ENCODE results near the gene HECTD4. TPM values are rescaled to one million over a fixed set of nuclear protein-coding genes. Genes with fewer than 3 reads are reported as not detected.

HECTD4 gene
- total RNA-seq, 2 donors from 2014 or later = 23.3 to 45.2 TPM

DNA sequence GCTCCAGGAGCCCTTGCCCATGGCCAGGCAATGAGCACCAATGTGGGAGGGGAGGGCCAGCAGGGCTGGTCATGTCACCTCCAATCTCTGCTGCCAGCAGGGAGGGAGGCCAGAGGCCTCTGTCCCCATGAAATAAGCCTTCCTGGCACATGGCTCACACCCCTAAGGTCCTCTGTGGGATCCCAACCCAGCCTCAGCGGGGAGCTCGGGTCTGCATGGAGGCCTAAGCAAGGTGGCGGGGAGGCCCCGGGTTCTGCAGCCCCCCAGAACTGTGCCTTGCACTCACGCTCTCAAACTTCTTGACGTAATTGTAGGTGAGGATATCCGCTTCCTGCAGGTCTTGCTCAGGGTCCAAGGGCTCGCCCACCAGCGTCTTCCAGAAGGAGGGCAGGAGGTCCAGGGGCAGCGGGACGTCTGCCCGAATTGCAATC, 215.2 kb downstream of the HECTD4 start:
- no peak for TF ChIP-seq POLR2A (IDR thresholded peaks at IDR 0.05)
- no peak for TF ChIP-seq CTCF (IDR thresholded peaks at IDR 0.05)
- no peaks in the 10 kb centered on the region for H3K9me3 ChIP-seq
- no peak overlapping the region for H3K4me3 ChIP-seq
- no peak overlapping the region for H3K27ac ChIP-seq
- H3K27me3 ChIP-seq = no peaks in the 10 kb centered on the region
- WGBS, 2 donors = 98 to 100% methylated on average over 5 to 12 of the region's 12 CpGs
- H3K36me3 ChIP-seq (replicated peaks in 1 of 2; ENCODE audit: insufficient read depth in 1 of 2, low read depth in 2 of 2) = peaks cover 0 to 1% of the 10 kb centered on the region in 2 donors
- DNase-seq (no peak), ATAC-seq (no peak)
- intact Hi-C loops (cut with DNase I) = no loop called here
- H3K4me1 ChIP-seq = no peaks in the 10 kb centered on the region

- 95 to 100% methylated on average over 2 to 25 of the region's 26 CpGs for WGBS, 2 donors
- TF ChIP-seq POLR2A (IDR thresholded peaks at IDR 0.05) (no peak), CTCF (IDR thresholded peaks at IDR 0.05) (no peak)
- Histone ChIP-seq H3K9me3 (no peaks in the 10 kb centered on the region), H3K4me1 (no peaks in the 10 kb centered on the region), H3K27ac (no peak overlapping the region), H3K27me3 (no peaks in the 10 kb centered on the region), H3K4me3 (no peak overlapping the region), H3K36me3 (replicated peaks in 1 of 2; ENCODE audit: insufficient read depth in 1 of 2, low read depth in 2 of 2) (no peaks in the 10 kb centered on the region)
- ATAC-seq (no peak), DNase-seq (no peak)
- intact Hi-C loops (cut with DNase I) = no loop called here
These were observed 215.9 kb downstream of the HECTD4 start for GRCh38 chr12:112166051-112167015.

GRCh38 chr12:112165624-112166023, 216.6 kb downstream of the HECTD4 start:
- Histone ChIP-seq H3K27ac (no peak overlapping the region), H3K4me1 (no peaks in the 10 kb centered on the region), H3K4me3 (no peak overlapping the region), H3K9me3 (no peaks in the 10 kb centered on the region), H3K36me3 (replicated peaks in 1 of 2; ENCODE audit: insufficient read depth in 1 of 2, low read depth in 2 of 2) (no peaks in the 10 kb centered on the region), H3K27me3 (no peaks in the 10 kb centered on the region)
- 94 to 96% methylated on average over 12 to 13 of the region's 13 CpGs for WGBS, 2 donors
- ATAC-seq = no peak
- intact Hi-C loops (cut with DNase I) = no loop called here
- TF ChIP-seq POLR2A (IDR thresholded peaks at IDR 0.05) = no peak
- DNase-seq = no peak

DNA sequence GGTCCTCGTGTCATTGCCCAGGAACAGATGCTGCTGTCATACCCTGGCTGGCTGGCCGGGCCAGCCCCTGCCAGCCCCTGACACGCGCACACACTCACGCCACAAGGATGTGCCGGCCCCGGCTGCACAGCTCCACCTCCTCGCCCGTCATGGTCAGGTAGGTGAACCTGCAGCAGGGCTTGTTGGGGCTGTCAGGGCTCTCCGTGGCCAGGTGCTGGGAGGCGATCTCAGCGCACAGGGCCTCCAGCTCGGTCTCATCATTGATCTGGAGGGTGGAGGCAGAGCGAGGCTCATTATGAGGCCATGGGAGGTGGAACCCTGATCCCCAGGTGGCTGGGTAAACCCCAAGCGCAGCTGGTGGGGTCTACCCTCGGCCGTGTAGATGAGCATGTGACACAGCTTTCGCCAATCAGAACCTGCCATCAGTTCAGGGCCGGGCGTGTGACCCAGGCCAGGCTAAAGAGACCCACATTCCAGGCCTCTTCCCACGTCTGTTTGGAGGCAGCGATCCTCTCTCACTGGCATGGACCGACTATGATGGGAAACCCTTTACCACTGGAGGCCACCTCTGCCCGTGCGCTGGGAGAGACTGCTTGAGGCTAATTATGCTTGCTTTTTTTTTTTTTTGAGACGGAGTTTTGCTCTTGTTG, 218.1 kb downstream of the HECTD4 start:
- WGBS, 2 donors = 94 to 96% methylated on average over 14 to 25 of the region's 26 CpGs

More for the DNA sequence above, 218.1 kb downstream of the HECTD4 start:
- no peak overlapping the region for H3K27ac ChIP-seq
- H3K4me3 ChIP-seq = no peak overlapping the region
- no peaks in the 10 kb centered on the region for H3K27me3 ChIP-seq
- TF ChIP-seq POLR2A (IDR thresholded peaks at IDR 0.05) (no peak), CTCF (IDR thresholded peaks at IDR 0.05) (no peak)
- ATAC-seq (no peak), DNase-seq (no peak)
- H3K4me1 ChIP-seq = no peaks in the 10 kb centered on the region
- no peaks in the 10 kb centered on the region for H3K9me3 ChIP-seq
- H3K36me3 ChIP-seq (replicated peaks in 1 of 2; ENCODE audit: insufficient read depth in 1 of 2, low read depth in 2 of 2) = peaks cover 0 to 5% of the 10 kb centered on the region in 2 donors
- intact Hi-C loops (cut with DNase I) = no loop called here

All from body of pancreas (tissue), 4 donors.